GM19023 (cell line): ENCODE results near the gene ANXA6.
A peak's percentile ranks its signal among the peaks of the same experiment; 100 is the strongest.

Source experiments
- ATAC-seq: cut with Tn5 transposase; IDR thresholded peaks from one replicate; pipeline ENCODE4 v1.9.1; 2021; ENCODE audit warnings: mild to moderate bottlenecking, moderate library complexity; ENCODE audit not compliant: unreplicated experiment

Gene ANXA6

DNA sequence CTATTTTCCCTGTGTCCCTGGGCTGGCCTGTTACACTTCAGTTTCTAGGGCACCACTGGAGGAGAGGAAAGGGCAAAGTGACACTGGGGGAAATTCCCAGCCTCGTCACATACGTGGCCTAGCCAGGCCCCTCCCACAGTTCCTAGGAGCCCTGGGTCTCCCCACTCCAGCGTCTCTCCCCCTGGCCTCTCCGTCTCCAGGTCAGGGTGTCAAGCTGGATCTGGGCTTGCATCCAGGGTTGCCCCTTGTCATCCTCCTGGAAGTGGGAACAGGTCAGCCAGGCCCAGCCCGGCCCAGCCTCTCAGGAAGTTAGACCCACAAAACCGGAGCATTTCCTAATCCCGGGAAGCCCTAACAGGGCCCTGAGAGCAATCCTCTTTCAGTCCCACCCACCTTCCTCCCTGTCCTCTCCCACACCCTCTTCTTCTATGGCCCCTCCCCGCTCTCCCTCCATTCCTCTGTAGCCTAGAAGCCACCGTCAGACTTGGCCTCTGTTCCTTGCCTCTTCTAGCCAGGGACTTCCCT, 72.0 kb downstream of the ANXA6 start:
- peak; percentile 14 for ATAC-seq

DNA sequence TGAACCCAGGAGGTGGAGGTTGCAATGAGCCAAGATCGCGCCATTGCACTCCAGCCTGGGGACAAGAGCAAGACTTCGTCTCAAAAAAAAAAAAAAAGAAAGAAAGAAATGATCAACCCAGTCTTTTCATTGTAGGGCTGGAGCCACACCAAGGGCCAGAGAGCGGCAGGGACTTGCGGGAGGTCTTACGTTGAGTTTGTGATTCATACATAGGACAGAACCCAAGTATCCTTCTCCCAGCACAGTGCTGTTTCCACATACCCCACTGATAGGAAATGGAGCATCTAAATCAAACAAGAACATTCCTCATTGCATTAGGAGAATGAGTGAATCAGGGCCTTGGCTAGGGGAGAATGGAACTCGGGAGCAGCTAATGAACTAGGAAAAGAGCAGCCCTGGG, 73.2 kb downstream of the ANXA6 start:
- no peak for ATAC-seq

DNA sequence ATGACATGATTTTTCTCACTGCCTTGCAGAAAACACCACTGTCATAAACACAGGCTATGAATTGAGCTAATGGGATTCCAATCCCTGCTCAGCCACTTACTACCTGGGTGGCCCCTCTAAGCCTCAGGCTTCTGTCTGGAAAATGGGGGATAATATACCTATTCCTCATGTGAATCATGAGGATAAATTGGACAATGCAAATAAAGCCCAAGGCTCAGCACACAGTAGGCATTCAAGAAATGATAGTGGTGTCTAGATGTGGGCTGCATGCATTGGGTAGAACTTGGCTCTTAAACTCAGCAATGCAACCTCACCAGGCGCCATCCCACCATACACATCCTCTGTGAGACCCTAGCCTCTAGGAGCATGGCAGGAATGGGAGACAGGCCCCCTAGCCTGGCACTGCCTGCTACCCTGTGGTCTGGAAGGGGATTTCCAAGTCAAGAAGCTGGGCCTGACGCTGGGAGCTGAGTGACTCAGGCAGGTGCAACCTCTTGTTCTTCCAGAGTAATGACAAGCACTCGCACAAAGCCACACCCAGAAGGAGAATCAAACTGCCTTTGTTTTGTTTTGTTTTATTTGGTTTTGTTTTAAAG, 74.4 kb downstream of the ANXA6 start:
- ATAC-seq = no peak

DNA sequence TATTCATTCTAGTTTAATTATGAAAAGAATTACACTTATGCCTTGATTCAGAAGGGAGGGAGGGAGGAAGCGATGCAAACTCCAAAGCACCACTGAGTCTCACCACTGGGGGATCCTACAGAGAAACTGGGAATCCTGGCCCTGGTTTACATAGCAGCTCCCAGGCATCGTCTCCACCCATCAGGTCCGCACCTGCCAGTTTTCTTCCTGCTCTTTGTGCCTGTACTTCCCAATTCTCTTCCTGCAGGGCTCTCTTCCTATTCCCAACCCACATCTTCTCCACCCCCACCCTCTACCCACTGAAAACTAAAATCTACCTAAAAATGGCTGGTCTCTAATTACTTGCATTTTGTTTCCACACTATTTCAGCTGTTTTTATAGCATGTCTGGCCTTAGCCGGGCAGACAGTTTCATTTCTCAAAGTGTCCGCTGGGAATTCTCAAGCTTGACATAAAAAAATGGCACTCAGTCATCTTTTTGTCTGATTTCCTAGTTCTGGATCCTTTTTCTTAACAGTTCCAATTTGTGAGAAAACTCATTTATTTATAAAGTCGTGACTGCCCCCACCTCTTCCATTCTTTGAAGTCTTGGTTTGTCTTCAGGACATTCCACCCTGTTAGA, 75.2 kb downstream of the ANXA6 start:
- ATAC-seq = no peak

DNA sequence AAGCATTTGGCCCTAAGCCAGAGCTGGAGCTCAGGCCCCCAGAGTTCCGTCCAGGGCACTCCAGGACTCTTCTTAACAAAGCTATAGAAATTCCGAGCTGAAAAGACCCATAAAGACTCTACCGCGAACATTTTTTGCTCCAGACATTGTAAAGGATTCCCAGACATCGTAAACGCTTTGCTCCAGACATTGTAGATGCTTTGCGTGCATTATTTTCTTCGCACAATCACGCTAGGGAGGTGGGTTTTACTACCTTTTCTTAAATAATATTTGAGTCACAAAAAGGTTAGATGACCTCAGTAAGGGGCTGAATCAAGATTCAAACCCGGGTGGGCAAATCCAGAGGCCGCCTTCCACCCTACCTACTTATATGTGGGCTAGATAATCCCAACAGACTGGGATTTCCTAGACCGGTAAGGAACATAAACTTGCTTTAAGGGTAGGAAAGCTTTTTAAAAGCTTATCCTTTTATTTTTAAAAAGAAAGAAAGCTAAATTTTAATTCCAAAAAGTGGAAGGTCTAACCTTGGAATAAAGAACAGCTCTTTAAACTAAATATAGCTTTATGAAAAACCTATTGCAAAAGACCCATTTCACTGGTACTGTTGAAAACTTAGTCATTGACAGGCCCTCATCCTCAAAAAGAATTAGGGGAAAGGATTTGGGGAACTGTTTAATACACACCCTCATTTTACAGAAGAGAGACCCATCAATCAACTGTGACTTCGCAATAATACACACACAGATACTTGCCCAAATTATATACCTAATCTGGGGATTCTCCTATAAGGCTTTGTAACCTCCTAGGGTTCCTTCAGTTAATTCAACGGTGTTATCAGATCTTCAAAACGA, 75.9 kb downstream of the ANXA6 start:
- ATAC-seq = no peak

DNA sequence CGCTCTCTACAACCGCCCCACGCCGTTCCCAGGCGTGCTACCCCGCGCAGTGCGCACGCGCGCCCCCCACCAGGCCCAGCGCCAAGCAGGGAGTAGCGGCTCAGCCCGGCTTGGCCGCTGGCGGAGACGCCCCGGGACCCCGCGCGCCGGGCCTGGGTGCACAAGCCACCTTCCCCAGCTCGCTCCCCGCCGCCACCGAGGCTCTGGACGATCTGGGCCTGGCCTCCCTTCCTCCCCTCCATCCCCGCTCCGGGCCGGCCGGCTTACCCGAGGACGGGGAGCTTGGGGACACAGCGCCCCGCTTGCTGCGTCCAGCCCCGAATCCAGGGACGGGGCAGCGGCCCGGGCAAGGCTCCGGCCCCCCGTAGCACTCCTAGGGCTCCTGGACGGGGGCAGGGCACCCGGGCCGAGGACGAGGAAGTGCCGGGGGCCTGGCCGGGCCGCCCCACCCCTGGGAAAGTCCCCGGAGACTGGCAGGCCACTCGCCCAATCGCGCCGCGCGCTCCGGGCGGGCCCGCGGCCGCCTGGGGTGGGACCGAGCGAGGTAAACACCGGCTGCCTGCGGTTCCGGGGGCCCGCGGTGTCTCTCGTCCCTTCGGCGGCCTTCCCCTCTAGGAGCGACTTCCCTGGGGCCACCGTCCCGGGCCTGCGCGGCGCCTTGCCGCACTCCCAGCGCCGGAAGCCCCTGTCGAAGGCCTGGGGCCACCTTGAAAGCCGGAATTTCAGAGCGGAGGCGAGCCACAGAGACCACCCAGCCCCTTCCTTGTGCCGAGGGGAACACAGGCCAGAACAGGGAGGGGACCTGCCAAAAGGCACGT, 76.8 kb downstream of the ANXA6 start, which contains the start of gene TNIP1:
TSS of gene TNIP1 (minus strand) at position 422 of the 818 bp plus-strand sequence. CDS start 15,939 bp downstream, outside the sequence.
- ATAC-seq = peak; percentile 73

DNA sequence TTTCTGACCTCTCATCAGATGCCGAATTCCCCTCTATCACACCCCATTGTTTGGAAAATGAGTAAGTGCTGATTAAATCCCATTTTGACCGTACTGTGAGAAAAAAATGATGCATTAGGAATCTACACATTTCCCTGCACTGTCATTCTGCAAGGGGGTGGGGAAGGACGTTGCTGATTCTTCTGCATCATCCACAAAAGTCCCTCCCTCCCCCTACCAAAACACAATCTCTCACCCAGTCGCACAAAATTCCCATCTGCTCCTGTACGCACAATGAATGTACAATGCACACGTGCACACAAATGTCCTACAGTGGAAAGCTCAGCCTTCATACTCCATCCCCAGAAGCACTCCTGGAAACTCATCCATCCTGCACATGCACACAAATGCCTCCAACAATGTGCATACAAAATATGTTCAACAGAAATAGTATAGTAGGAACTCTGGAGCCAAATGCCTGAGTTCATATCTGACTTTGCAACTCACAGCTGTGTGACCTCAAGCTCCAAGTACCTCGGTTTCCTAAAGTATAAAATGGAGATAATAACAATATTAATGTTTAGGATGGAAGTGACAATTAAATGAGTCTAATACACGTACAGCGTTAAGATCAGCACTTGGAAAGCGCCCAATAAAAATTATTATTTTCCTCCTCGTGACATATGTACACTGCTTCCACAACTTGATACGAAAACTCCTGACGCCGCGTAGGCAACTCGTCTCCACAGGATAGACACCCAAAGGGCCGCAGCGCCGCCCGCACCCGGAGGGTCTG, 77.6 kb downstream of the ANXA6 start:
- no peak for ATAC-seq

DNA sequence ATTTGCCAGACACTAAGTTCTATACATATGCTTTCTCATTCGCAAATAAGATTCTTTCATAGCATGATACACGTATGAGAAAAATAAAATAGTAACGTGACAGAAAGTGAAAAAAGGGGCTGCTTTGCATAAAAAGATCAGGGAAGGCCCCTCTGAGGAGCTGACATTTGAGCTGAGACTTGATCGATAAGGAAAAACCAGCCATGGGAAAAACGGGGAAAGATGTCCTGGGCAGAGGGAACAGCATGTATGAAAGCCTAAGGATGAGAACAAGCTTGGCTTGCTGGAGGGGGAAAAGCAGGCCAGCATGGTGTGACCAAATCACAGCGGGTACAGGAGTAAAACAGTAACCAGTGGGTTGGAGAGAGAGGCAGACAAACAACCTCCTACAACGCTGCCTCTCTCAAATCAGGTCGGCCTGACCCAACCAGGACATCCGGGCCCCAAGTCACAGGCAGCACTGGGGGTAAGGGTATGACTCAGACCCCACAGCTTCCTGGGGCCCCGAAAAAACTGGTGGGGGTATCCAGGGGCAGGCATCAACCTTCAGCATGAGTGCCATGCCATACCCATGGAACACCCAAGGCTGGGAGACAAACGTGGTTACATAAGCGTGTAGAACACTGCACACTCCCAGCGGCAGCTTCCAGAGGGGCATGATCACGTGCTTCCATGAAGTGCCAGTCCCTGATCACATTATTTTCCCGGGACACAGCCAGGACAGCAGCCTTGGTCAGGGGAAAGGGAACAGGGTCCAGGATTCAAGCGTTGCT, 78.9 kb downstream of the ANXA6 start:
- ATAC-seq = peak; percentile 48

DNA sequence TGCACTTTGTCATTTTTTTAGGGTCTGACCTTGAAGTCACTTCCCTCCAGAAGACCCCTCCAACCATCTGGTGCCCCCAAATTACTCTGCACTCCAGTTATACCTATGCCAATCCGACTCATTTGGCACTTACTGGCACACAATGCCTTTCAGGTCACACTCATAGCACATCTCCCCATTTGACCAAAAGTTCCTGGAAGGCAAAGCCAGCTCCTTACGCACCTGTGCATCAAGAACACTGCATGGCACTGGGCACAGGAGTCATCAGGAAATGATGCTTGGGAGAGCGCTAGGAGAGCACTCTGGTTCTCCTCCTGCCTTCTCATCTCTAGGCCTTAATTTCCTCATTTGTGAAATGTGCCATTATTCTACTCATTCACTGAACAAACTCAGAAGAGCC, 79.6 kb downstream of the ANXA6 start:
- ATAC-seq = no peak

DNA sequence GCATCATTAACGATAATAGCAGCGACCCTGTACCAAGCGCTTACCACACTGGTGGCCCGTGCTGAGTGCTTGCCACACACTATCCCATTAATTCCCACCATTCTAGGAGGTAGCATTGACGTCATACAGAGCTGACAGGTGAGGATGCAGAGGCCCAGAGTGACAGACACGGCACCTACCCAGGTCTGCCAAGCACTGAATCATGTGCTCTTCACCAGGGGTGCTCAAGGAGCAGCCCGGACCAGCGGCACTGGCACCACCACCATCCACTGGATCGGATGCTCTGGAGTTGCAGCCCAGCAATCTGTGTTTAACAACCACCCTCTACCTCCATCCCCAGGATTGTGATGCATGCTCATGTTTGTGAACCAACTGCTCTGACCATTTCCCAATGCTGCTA, 80.2 kb downstream of the ANXA6 start:
- no peak for ATAC-seq

DNA sequence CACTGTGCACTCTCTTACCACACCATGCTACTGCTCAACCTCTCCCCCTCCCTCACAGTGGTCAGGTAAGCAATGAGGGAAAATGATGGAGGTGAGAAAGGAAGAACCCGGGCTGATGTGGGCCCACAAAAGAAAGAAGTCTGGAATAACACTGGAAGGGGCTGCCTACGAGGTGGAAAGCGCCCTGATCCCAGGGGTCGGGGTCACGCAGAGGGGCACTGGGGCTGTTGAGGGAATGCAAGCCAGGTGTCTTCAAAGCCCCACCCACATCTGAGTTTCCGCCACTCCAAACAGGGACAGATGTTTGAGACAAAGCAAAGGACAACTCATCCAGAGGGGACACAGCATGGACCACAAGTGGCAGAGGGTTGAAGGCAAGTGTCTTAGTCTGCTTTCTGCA, 81.0 kb downstream of the ANXA6 start:
- no peak for ATAC-seq

DNA sequence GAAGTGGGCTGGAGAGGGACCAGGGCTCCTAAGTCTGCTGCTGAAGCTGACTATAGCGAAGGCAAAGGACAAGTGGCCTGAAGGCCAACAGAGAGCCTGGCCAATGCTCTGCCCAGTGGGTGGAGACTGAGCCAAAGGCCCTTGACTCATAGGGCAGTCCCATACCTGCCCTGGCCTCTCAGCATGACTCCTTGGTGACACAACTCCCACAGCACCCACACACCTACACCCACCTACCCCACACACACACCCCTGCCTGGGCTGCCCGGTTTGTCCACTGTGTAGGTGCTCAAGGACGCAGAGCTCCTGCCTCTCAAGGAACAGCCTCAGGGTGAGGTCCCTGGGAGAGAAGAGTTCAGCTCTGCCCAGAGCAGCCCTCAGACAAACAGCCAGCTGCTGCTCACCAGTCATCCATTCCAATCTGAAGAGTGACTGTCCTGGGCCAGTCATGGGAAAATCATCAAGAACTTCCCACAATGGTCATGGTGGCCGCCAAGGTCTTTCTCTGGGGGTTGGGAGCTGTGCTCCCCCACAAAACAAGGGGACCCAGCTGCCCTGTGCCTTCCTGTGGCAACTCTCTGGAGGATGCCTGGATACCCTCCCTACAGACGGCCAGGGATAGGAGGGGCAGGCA, 81.8 kb downstream of the ANXA6 start:
- no peak for ATAC-seq

DNA sequence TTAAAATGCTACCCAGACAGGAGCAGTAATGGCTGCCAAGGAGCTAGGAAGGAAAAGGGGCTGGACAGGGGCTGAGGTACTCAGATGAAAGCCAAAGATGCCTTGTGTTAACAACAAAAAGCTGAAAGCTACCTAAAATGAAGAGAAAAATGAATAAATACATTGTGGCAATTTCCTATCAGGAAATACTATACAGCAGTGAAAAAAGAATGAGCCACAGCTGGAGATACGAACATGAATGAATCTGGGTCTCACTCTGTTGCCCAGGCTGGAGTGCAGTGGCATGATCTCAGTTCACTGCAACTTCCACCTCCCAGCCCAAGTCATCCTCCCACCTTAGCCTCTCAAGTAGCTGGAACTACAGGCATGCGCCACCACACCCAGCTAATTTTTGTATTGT, 83.0 kb downstream of the ANXA6 start:
- ATAC-seq = no peak

DNA sequence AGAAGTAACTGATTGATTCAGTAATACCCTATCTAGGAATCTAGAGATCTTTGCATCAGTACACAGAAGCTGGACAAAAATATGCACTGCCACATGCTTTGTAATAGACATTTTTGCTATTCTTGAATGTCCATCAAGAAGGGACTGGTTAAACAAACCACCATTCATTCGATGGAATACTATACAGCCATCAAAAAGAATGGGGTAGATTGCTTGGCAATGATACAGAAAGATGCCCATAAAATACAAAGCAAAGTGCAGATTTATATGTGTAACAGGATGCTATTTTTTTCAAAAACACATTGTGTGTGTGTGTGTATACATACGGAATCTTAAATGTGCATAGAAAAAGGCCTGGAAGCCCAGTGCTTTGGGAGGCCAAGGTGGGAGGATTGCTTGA, 84.3 kb downstream of the ANXA6 start:
- ATAC-seq = no peak

DNA sequence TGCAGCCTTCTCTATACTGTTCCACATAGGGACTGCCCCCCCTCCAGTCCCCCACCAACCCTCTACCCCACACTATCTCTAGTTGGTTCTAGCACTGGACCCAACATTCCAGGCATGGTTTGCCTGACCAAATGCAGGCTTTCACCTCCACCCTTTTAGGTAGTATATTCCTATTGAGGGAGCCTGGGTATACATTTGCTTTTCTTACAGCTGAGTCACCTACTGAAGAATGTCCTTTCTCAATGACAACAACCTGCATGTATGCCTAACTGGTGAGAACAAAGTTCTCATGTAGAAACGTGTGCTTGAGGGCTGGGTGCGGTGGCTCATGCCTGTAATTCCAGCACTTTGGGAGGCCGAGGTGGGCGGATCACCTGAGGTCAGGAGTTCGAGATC, 85.0 kb downstream of the ANXA6 start:
- no peak for ATAC-seq

DNA sequence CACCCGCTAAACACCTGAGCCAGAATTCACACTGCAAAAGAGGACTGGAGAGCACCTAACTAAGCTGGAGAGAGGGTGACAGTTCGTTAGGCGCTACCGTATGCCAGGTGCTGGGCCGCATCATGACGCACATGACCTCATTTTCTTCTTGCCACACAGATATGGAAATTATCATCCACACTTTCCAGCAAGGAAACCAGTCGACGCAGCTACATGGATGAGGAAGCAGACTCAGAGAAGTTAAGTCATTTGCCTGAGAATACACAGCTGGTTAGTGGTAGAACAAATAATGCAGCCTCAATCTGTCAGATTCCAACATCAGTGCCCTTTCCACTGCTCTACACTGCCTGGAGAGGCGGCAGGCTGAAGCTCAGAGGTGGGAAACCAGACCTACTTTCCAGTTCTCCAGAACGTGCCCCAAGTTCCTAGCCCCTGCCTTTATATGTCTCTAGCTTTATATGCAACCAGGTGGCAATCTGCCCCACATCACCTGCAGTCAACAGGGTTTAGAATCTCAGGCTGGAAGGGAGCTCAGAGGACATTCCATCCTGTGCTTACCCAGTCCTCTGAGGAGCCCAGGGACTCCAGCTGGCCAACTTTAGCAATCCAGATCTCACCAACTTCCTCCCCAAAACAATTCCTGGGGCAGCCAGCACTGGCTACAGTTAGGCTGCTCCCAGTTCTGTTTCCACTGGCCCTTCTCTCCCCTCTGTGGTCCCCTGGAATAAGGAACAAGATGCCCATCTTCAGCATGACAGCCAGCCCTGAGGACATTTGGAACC, 85.5 kb downstream of the ANXA6 start:
- ATAC-seq = no peak

DNA sequence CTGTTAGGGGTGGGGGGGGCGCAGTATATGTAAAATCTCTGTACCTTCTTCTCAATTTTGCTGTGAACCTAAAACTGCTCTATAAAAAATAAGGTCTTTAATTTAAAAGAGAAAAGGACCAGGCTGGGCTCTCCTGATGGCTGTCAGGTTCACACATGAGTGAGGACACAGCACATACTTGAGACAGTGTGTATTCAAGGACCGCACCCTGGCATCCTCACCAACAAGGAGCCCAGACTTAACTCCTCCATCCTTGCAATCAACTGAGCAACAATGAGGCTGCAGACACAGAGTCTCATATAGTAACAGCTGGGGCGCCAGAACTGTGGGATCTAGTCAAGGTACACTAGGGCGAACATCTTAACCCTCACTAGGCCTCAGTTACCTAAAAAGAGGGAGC, 86.6 kb downstream of the ANXA6 start:
- ATAC-seq = no peak

DNA sequence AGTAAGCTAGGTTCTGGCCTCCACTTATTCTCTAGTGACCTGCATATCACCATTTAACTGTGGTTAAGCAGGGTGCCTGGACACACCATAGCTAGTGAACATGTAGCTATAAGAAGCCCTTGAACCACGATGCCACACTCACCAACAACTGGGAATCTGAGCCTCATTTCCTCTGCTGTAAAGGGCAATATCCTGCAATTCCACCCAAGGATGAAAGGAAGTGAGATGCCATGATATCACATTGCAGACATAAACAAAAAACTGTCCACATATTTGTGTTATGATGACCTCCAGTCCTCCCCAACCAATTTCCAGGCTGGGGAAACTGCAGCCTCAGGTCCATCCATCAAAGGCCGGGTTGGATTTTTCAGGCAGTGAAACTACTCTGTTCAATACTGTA, 87.1 kb downstream of the ANXA6 start:
- ATAC-seq = no peak
